GM18861 (cell line): ENCODE results near the gene LPGAT1.

Source experiments
- ATAC-seq: cut with Tn5 transposase; IDR thresholded peaks from one replicate; pipeline ENCODE4 v1.9.1; 2021; ENCODE audit not compliant: unreplicated experiment

LPGAT1 gene

DNA sequence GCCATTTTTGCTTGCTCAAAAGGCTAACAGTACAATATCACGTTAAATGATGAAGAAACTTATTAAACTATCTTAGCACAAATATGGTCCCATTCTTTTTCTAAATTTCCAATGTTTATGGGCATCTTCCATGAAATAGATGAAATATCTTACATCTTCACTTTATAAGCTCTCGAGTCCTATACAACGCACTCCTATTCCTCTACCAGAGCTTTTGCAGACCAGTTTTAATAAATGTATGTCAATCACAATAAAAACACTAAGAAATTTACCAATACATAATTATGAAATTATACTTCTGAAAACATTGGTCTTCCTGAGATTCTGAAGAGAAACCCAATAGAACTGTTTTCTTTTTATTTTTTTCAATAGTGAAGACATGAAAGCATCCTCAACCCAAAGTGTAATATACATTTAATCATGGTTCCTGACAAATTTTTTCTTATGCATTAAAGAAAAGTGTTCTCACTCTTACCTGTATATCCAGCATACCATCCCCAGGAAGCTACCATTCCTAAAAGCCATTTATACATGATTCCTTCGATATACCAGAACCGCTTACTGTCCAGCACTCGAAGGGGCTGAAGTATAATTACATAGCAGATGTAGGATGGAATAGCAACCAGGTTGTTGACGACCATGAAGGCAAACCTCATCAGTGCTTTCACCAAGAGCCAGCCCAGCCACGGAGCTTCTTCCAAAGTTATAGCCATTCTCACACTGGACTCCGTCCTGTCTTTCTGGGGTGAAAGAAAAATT lies 1.8 kb downstream of the LPGAT1 start:
- no peak for ATAC-seq

DNA sequence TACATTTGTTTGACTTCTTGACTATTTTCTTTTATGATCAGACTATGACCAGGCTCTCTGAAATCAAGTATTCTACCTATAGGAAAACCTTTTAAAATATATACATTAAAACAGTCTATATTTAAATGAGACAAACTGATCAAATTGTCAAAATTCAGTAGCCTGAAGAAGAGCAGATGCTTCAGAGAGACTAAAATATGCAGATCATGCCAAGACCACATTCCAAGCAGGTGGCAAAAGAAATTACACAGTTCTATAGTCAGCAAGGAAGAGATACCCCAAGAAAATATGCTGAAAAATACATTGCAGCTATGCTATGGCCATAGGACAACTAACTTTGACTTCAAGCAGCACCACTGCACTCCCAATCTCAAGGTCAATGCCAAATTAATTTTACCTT lies 3.5 kb downstream of the LPGAT1 start:
- no peak for ATAC-seq

DNA sequence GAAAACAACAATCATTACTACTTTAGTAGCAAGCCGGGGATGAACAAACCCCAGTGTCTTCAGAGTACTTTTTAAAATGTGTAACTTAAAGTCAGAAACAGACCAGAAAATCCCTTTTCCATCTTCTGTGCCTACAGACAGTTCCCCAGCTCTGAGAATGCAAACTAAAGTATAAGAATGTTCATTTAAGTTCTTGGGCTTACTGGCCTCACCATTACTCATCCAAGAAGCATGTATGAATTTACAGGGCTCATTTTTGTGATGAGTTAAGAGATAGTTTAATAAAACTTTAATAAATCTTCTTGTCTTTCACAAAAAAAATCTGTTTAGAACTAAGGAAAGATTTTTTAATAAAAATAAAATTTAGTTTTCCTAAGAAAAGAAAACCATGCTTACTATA lies 4.6 kb downstream of the LPGAT1 start:
- ATAC-seq, result no peak

DNA sequence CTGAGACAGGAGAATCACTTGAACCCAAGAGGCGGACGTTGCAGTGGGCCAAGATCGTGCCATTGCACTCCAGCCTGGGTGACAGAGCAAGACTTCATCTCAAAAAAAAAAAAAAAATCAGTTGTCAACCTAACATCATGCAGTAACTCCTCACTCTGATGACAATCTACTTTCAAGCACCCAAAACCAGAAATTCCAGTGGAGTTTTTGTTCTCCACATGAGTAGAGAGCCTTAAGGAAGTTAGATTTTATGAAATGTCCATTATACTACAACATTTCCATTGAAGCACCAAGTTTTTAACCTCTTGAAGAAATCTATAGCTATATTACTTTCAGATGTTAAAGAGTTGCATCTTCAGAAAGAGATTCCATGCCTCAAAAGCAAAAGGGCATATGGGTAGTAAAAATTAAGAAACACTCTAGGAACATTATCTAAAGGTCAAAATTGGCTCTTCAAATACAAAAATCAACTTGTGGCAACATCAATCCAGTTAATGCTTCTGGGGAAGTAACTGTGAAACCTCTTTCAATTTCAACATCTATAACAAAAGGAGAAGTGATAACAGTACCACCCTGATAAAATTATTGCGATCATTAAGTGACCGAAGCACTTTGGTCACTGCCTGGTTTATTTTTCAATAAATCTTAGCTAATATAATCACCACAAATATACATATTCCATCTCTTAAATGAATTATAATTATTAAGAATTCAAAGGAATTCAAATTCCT lies 7.7 kb downstream of the LPGAT1 start:
- ATAC-seq, result no peak

DNA sequence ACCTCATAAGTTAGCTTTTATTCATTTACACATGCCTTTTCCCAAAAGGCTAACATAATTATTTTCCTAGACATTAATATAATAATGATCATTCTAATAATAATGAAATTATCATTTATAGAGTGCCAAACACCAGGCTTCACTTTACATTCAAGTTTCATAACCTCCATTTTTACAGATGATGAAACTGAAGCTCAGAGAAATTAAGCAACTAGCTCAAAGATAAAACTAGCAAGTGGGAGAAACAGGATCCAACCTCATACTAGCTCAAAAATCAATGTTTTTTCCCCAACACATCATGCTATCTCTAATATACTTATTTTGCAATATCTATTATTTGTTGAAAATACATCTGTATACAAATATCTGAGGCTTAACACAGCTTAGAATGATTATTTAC lies 14.0 kb downstream of the LPGAT1 start:
- ATAC-seq, result no peak

DNA sequence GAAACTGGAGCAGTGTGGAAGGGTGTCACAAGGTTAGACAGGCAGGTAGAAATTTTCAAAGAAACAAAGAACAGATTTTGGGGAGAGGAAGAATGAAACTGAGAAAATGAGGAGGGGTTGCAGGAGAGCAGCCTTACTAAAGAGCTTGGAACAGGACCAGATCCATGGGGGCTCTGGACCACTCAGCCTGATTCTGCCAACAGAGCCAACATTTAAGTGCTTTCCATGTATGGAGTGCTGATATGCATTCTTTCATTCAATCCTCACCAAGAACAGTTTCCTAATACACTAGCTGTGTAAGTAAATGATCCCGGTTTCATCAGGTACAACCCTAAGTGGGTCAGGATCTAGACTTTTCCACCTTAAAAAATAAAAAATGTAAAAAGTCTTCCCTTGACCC lies 16.2 kb downstream of the LPGAT1 start:
- ATAC-seq, result no peak

DNA sequence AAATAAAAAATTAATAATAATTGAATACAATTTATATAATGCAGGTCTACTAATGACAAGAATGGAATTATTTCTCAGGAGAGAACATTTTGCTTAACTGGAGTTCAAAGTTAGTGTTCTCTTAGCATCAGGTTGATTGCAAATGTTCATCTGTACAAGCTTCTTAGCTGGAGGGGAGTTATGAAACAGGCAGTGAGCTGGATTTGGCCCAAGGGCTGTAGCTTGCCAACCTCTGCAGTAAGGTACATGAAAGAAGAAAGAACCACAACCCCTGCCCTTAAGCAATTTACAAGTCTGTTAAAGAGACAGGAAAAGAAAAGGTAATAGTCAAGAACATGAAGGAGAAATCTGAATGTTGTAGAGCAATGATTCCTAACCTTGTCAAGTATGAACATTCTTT lies 17.0 kb downstream of the LPGAT1 start:
- ATAC-seq, result no peak

DNA sequence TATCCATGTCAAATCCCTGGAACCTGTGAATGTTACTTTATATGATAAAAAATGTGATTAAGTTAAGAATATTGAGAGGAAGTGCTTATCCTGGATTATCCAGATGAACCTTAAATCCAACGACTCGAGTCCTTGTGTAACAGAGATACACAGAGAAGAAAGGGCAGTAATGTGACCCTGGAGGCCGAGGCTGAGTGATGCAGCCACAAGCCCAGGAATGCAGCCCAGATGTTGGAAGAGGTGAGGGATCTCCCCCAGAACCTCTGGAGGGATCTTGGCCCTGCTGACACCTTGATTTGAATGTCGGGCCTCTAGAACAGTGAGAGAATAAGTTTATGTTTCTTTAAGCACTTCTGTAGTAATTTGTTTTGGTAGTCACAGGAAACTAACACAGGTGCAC lies 18.0 kb downstream of the LPGAT1 start:
- ATAC-seq, result no peak

DNA sequence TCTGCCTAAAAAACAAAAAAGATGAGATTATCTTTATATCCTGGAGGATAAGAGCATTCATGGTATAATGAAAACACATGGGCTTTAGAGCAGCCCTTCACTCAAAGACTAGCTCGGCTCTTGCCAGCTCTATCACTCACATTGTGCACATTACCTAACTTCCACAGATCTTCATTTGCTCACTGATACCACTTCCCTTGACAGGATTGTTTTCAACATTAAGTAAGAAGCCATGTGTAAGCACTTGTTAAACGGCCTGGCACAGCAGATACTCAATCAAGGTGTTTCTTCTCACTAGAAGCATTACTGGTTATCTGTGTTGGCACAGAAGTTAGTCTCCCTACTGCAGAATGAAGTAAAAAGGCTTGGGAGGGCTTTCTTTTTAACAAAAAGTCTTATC lies 18.7 kb downstream of the LPGAT1 start:
- ATAC-seq, result no peak

DNA sequence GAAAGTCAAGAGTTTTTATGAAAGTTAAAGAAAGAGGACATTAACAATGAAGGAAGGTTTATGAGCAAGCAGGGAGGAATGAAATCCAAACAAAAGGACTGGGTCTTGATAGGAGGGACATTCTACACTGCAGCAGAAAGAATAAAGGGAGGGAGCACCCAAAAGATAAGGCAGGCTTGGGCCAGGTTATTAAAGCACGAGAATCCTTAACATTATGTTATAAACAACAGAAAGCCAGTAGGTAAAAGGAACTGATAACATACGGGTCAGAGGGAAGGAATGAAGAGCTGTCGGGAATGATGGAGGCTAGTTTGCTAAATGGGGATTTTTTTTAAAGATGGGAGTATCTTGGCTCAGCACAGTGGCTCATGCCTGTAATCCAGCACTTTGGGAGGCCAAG lies 19.4 kb downstream of the LPGAT1 start:
- ATAC-seq, result no peak

DNA sequence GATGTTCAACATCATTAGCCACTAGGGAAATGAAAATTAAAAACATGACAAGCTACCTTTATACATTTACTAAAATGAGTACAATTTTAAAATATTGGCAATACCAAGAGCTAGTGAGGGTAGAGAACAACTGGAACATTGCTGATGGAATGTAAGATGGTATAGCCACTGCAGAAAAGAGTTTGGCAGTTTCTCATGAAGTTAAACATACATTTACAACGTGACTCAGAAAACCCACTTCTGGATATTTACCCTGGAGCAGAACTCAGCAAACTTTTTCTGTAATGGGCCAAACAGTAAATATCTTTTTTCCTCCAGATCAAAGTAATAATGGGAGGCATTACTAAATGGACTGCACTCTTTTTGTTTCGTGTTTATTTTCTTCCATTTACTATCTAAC lies 22.1 kb downstream of the LPGAT1 start:
- ATAC-seq, result no peak

DNA sequence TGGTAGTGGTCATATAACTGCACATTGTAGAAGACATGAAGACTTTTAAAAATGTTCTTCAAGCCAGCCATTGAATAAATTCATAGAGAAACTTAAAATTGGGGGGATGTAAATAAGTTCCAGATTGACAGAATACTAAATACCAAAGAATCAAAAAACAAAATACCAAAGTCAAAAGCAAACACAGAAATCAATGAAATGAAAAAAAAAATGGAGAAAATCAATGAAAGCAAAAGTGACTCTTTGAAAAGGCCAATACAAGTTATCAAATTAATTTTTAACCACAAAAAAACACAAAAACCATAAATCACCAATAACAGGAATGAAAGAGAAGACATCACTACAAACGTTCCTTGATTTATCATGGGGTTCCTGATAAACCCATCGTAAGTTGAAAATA lies 25.6 kb downstream of the LPGAT1 start:
- no peak for ATAC-seq

DNA sequence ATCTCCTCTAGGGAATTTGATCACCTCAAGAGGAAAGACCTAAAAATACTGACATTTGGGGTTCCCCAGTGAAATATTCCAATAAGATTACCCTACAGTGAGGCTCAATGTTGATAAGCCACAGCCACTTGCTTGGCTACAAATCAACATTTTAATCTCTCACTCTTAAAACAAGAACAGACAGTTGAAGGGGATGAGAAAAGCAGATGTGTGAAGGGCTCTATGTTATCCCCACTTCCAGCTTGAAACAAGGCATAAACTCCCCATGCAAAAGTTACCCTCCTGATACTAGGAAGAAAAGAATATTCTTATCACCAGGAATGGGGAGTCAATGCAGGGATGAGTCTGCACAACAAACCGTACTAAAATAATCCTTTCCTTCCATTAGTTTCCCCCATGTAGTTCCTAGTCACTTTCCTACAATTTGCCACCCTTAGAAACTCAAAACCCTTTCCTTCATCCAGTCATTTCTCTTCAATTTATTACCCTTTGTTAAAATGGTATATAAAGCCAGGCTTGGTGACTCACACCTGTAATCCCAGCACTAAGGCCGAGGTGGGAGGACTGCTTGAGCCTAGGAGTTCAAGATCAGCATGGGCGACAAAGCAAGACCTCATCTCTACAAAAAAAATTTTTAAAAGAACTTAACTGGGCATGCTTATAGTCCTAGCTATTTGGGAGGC lies 29.5 kb downstream of the LPGAT1 start:
- ATAC-seq, result no peak

DNA sequence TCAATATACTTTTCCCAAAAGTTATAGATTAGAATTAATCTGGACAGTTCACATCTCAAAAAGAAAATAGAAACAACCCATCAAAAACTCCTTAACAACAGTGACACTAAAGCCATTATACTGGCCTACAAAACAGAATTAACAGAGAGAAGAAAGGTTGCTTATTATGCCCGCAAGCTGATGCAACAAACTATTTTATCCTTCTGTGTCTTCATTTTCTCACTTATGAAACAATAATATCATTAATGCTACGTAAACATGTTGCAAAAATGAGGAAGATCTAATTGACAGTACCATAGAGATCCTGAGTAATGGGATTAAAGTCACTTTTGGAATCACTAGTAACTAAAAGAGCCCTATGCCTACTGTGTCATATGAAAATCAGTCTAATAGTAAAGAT lies 32.6 kb downstream of the LPGAT1 start:
- no peak for ATAC-seq

DNA sequence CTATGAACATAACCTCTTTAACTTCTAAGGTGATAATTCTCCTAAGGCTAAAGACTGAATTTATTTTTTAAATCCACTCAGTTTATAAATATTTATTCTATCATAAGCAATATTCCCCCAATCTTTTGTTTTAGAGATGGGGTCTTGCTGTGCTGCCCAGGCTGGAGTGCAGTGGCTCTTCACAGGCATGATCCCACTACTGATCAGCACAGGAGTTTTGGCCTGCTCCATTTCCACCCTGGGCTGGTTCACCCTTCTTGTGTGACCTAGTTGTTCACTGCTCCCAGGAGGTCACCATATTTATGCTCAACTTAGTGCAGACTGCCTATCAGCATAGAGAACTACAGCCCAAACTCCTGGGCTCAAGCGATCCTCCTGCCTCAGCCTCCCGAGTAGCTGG lies 38.6 kb downstream of the LPGAT1 start:
- no peak for ATAC-seq

DNA sequence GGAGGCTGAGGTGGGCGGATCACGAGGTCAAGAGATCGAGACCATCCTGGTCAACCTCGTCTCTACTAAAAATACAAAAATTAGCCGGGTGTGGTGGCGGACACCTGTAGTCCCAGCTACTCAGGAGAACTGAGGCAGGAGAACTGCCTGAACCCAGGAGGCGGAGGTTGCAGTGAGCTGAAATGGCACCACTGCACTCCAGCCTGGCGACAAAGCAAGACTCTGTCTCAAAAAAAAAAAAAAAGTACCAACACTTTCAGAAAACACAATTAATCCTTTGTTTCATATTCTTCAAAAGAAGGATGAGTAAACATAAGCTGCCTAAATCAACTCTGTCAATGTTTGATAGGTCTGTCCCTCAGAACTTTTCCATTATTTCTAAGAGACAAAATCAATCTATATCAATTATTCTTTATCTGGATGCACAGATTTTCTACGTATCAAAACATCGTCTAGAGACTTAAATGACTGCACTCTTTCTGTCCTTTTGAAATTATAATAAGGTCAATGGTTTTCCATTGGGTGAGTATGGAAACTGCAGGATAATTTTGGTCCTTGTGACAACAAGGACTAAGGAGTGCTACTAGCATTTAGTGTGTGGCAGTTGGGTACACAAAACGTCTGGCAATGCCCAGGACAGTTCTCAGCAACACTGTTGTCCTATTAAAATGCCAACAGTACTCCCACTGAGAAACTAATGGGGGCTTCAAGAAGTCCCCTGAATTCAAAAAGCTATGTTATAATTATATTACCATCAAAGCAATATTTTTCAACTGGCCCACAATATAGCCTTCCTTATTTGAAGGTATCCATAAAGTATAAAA lies 40.7 kb downstream of the LPGAT1 start:
- no peak for ATAC-seq

DNA sequence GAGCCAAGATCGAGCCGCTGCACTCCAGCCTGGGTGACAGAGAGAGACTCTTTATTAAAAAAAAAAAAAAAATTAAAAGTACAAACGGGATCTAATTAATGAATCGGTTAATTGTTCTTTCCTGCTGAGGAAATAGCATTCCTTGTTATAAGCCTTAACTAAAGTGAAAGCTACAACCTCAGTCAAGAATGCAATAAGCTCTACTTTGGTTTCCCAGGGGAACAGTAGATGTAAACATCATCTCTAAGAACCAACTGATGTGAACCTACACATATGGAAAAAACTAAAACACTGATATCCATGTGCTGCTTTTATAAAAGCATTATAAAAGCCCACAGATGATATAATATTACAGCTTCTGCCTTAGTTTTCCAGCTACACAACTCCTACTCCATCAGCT lies 41.9 kb downstream of the LPGAT1 start:
- no peak for ATAC-seq

DNA sequence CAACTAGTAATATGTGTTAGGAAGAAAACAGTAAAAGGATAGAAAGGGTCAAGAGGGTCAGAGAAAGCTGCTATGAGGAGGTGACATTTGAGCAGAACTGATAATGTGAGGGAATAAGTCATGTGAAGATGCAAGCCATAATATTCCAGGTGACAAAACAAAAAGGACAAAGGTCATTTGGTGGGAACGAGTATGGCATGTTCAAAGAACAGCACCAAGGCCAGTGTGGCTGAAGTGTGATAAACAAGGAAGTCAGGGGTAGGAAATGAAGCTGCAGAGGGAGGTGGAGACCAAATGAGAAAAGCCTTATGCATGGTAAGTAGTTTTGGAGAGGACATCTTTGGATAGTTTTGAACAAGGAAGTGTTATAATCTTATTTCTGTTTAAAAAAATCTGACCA lies 46.7 kb downstream of the LPGAT1 start:
- no peak for ATAC-seq

DNA sequence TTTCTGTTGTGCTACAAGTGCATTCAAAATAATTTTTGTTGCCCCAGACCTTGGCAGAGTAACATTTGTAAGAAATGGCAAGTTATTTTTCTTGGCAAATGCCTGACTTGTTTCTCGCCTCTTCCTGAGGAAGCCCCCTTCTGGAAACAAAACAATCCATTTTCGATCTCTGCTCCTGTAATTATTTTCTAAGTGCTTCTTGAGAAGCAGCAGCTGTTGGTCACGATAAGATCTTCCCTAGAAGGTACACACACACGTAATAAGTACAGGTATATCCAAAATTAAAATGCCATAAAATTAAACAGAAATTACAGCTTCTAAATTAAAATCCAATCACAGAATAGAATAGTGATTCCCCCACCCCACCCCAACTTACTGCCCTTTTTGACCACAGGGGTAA lies 47.3 kb downstream of the LPGAT1 start:
- ATAC-seq, result no peak

DNA sequence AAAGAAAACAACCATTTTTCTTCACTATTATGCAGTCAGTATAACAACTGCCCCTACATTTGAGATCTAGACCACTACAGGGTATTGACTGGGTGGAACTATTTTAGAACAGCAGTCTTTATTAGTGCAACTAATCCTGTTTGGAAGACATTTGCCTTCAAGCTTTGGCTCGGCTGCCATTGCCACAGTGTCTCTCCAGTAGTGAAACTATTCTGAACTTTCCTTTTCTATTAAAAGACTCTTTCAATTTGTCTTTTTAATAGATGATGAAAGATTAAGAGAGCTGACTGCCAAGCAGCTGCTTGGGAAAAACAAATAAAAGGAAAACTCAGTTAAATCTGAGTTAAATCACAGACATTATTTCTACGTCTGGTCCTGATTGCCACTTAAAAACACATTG lies 49.3 kb downstream of the LPGAT1 start:
- no peak for ATAC-seq

DNA sequence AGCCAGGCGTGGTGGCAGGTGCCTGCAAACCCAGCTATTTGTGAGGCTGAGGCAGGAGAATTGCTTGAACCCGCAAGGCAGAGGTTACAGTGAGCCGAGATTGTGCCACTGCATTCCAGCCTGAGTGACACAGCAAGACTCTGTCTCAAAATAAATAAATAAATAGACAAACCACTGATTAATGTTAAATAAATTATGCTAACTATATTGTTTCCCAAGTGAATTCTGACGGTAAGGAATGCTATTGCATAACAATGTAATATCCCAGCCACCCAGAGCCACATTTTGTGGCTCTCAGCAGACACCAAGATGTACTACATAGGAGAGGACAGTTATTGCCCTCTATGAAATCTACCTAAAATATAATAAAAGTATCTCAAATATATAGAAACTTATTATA lies 55.4 kb downstream of the LPGAT1 start:
- no peak for ATAC-seq
